Measurements from ENCODE around the gene IER5L.
A peak's percentile ranks its signal among the peaks of the same experiment; 100 is the strongest.
"Not testable (repeated sequence)": the region's sequence is repeated elsewhere in the genome, so short reads cannot be mapped to it uniquely, and the experiment has no call there.

Gene IER5L

DNA sequence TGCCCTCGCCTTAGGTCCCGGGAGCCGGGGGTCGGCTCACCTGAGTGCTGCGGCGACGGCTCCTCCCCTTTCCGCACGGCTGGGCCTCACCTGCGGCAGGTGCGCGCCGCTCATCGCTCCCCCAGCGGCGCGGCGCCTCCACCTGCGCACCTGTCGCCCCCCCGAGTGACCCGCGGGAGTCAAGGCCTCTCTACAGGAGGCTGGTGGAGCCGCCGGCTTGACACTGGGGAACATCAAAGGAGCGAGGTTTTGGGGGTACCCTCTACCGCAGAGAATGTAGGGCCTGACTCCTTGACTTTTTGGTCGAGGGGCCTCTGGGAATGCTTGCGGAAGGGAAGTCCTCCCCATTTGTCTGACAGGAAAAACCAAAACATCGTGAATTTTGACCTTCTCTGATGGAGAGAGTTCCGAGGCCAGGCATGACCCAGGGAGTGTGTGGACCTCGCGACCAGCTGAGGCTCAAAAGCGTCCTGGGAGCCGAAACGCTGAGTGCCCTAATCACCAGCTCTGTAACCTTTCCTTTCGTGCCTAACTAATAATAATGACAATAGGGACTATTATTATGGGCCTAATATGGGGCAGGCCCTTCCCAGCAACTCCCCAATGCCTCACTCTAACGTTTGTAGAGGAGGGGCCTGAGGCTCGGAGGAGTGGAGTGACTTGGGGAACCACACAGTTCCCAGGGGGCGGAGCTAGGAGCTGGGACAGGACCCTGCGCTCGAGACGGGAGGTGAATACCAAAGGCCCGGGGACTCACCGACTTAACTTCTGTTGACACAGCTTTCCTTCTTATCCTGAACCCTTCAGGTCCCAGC lies 714 bp upstream of the IER5L start:
- DNase-seq: no peak

DNA sequence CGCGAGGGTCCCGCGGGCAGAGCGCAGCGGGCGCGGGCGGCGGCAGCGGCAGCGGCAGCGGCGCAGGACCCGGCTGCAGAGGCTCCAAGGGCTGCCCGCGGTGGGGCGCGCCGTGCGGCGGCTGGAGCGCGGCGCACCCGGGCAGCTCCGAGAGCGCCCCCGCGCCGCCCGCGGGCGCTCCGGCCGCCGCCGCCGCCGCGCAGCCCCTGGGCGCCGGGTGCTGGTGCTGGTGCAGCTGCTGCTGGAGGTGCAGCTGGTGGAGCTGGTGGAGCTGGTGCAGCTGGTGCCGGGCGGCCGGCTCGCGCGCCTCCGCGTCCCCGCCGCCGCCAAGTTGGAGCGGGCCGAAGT lies 644 bp downstream of the IER5L start:
- DNase-seq: no peak

DNA sequence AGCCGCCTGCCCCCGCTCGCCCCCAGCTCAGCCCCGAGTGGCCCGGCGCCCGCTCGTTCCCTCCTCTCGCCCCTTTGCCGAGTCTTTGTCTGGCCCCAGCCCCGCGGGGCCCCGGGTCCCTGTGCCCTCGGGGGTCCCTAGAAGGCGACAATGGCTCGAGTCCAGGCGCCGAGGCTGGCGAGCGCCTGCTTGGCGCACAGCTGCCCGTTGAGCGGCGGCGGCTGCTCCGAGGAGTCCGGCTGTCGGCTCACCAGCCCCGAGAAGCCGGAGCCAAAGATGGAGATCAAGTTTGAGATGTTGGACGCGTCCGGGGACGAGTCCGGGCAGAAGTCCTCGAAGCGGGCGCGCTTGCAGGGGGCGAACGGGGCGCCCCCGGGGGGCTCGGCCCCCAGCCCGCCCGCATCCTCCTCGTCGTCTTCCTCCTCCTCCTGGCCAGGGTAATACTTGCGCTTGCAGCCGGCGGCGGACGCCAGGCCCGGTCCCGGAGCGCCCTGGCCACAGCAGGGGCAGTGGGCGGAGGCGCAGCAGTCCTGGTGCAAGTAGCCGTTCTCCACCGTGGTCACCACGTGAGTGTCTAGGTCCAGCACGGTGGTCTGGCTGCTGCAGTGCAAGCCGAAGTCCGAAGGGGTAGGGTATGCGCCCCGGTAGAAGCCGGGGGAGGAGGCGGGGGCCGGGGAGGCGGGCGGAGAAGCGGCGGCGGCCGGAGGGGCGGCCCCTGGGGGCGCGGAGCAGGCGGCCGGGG lies 1.2 kb downstream of the IER5L start:
- no peak for DNase-seq

DNA sequence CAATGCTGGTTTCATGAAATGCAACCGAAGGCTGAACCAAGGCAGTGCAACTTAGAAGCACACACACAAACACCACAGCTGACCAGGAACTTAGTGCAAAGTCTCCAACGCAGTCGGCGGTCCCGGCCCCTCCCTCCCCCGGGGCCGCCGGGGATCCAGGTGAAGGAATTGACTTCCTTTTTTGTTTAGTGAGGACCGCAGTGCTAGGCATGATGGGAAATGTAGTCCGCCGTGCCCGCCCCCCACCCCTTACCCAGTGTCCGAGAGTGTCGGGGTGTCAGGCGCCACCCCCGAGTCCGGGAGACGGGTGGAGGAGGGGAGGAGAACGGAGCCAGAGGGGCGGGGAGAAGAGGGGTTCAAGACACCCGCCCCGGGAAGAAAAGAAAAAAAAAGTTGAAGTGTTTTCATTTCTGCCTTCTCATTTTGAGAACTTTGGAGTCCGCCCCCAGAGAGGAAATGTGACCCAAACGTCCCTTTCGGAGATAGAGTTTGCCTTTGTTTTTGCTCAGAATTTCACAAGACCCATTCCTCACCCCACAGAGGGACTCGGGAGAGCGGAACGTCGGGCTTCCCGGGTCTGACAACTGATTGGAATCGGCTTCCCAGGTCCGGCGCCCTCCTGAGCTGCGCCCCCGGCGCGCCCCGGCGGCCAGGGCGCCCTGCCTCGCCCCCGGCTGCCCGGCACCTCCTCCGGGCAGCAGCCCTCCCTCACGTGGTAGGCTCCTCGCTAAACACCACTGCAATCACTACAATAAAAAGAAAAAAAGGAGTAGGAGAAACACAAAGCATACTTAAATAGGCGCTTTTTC lies 2.0 kb downstream of the IER5L start:
- peak; percentile 59 for DNase-seq

DNA sequence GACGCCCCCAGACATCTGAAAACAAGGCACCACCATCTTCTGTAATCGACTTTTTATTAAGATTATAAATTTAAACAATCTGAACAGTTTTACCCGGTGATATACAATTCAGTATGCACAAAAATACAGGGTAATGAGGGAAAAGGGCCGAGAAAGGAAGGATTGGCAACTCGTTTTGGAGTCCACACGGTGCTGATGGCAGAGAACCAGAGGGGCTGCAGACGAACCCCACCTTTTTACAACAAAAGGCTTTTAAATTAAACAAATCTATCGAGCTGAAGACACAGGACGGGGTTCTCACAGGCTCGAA lies 2.6 kb downstream of the IER5L start:
- DNase-seq: no peak

DNA sequence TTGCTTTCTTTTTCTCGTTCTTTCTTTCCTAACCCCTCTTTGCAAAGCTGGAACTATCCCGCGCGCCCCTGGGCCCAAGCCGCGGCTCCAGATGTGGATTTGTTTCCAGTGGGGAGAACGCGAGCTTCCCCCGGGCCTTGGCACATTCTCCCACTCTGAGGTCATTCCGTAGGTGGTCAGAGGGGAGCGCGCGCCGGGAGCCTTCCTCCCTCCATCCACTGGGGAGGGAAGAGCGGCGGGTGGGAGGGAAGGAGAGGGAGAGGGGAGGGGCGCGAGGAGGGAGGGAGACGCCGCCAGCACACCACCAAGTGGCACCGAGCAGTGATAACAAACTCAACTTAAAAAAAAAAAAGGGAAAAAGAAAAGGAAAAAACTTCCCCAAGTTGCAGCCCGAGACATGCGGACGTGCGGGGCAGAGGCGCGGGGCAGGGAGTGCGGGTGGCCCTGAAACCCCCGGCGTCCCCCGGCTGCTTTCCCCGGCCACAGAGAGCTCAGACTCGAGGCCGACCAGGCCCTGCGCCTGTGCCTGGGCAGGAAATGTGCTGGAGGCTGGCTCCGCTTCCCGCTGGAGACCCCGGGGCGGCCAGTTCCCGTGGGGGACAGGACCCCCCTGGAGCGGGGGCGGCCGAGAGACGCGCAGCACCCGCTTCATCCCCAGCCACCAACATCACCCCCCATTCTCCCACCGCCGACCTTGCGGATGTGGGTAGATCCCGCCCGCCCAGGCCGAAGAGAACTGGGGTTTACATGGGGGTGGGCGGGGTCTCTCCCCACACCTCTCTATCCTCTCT lies 3.1 kb downstream of the IER5L start:
- peak; percentile 34 for DNase-seq

DNA sequence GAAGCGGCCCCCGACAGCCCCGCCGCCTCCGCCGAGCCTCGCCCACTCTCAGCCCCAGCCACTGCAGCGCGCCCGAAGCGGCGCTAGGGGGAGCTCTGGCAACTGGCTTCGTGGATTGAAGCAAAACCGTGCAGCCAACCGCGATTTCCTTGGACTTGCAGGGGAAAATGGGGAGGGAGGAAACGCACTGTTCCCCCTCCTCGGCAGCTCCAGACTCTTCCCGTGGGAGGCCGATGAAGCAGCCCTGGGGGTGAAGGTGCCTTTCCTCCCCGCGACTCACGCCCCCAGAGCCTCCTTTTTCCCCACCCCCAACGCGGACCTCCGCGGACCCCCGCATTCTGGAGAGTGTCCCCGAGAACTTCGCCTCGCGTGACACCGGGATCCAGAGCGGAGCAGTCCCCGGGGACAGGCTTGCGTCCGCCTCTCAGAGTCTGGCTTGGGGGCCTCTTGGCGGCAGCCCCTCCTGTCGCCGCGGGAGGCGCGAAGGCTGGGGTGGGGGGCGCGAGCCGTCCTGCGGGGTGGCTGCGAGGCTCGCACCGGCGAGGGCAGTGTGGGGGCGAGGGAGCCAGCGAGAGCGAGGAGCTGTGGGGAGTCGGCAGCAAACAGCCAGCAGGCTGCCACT lies 3.8 kb downstream of the IER5L start:
- DNase-seq: peak; percentile 59

DNA sequence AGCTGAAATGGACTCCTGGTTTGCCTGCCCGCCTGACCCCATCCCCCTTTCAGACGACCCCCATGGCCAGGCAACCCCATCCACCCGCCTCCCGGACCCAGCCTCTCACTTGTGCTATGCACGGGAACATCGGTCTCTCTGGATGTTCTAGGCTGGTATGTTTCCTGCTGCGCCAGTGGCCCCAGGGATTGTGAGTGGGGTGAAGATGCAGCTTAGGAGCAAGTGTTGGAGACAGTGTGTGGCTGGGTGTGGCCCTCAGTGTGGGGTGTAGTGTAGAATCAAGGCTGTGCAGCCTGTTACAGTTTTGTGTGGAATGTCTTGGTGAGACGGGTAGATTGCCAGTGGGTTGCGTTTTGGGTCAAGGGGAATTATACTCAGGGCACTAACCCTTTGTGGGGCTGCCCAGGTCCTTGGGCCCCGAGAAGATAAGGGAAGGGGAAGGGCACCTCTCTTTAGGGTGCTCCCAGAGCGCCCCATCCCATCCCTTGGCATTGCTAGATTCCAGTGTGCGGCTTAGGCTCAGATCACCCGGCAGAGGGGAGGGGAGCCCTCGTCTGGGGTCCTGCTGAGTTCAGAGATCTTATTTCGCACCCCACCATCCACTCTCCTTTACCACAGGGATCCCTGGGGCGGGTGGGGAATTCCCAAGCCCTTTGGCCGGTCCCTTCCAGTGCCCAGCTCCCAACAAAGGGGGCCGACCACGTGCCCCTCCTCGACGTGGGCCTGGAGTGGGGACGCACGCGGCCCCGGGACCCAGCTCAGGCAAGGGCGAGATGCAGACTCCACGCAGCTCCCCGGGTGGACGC lies 4.6 kb downstream of the IER5L start:
- DNase-seq: no peak

DNA sequence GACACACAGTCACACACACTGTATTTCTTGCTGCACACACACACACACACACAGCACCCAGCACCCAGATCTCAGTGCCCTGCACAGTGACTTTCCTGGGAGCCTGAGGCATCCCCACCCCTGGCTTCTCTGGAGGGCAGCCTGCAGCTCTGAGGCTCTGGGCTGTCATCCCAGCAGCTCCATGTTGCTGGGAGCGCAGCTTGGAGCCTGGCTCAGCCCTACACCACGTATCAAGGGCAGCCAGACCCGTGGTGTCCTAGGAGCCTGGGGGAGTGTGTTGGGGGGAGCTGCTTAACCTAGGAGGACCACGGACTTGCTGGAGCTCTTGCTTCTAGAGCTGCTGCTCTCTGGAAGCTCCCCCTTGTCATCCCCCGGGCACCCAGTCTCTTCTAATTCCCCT lies 5.2 kb downstream of the IER5L start:
- no peak for DNase-seq

DNA sequence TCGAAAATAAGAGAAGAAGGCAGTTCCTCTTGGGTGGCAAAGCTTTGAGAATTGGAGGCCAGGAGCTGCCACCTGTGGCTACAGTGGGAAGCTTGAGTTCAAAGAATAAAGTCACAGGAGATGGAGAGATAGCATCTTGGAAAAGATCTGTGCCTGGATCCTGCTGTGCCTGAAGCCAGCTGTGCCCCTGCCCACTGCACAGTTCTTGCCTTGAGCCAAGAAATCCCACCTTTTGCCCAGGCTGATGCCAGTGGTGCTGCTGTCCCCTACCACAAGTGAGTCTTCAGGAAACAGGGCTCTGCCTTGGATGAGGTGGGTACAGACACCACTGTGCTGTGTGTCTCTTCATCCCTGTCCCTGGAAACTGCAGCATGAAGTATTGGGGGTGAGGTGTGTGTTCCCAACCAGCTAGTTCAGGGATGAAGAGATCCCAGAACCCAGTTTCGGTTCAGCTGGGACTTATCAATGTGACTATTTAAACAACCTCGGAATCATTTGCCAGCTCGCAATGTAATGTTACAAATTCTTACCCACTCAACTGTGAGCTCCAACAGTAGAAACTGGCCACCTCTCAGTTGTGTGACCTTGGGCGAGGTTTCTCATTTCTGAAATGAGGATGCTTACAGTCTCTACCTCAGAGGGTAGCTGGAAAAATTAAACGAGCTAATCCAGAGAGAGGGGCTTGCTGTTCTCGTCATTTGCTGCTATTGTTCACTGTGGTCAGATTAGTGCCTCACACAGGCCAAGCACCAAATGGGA lies 5.9 kb downstream of the IER5L start:
- no peak for DNase-seq

DNA sequence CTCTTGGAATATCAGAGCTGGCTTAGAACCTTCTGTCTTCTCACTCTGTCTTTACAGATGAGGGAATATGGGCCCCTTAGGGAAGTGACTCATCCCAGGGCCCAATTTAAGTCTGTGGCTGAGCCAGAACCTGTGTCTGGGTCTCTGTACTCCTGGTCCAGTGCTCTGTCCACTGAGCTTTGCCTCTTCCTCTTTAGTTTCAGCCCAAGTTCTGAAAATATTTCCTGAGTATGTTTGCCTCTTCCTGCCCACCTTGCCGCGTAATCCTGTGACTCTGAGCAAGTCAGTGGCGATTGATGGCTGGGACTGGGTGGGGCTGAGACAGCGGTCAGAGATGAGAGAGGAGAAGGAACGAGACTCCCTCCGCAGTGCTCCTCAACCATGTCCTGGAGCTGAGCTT lies 7.8 kb downstream of the IER5L start:
- DNase-seq: no peak

DNA sequence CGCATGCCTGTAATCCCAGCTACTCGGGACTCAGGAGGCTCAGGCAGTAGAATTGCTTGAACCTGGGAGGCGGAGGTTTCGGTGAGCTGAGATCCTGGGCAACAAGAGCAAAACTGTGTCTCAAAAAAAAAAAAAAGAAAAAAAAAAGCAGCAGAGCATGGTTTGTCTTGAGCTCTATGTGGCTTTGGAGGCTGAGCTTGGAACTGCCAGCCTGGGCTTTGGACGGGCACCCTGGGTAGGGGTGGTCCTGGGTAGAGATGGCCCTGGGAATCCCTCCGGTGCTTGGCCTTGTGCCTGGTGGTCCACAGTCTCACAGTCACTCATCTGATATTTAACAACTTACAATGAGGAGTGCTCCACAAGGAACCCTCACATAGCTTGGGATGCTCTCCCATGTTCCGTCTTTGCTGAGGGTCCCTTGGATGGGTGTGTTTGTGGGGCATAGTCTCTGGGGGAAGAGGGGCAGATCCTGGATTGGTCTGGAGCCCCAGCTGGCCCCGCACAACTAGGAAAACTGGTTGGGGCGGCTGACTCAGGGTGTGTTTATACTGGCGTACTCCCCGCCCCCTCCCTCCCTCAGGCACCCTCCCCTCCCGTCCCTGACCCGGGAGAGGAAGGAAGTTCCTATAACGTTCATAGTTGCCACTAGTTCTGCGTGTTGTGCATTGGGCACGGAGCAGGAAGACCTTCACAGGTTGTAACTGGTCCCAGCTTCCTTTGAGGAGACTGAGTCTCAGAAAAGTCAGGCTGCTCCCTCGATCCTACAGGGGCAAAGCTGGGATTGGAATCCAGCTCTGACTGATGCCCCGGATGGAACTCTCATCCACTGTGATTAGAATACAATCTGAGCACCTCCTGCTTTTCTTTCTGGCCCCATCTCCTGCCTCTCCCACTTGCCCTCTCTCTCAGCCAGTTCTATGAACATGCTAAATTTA lies 11.2 kb downstream of the IER5L start:
- DNase-seq: peak; percentile 14

DNA sequence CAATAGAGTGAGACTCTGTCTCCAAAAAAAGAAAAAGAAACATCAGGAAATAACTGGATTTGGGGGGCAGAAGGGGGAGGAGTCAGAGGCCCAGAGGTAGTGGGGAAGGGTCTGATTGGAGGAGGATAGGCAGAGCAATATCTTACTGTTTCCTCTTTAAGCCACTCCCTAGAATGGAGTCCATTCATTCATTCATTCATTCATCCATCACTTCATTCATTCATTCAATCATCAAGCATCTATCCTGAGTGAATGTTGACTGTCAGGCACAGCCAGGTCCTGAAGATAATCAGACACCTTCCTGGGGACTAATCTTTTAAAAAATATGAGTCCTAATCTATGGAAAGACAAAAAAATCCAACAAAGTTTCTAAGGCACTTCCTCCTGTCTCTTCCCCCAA lies 12.9 kb downstream of the IER5L start:
- DNase-seq: no peak

DNA sequence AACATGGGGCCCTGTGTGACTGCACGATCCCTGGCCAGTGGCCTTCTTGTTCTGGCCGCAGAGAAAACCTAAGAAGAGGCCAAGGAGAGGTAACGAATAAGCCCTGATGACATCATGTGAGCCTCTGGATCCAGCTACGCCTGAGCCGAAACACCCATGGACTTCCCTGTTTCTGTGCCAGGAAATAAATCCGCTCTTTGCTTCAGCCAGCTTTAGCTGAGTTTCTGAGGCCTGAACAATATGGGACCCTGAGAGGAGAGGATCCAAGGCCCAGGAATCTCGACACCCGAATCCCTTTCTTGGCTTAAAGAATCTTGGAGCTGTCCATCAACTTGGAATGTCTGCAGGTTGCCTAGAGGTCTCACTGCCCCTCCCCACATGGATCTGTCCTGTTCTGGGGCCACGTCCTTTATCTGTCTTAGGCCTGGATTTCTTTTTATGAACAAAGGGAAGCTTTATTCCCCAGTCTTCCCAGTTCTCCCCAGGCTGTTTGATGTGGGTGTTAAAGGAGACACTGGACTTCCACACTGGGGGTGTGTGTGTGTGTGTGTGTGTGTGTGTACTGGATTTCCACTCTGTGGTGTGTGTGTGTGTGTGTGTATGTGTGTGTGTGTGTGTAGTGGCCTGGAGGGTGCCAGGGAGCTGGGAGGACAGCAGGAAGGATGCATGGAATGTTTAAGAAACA lies 13.7 kb downstream of the IER5L start:
- peak; percentile 11 for DNase-seq

DNA sequence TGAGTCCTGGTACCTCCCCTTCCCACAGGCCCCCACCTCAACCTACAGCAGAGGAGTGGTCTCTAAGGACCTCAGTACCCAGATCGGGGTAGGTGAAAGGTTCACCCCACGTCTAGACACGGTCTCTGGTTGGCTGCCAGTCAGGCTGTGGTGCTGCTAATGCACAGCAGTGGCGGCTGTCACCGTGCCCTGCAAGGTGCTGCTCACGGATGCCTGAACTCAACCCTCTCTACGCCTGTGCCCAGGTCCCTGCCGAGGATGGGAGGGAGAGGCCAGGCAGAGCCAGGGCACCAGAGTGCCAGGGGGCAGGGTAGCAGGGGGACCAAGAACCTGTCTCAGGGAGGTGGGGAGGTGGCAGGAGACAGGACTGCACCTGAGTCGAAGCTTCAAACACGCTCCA lies 14.3 kb downstream of the IER5L start:
- DNase-seq: no peak

DNA sequence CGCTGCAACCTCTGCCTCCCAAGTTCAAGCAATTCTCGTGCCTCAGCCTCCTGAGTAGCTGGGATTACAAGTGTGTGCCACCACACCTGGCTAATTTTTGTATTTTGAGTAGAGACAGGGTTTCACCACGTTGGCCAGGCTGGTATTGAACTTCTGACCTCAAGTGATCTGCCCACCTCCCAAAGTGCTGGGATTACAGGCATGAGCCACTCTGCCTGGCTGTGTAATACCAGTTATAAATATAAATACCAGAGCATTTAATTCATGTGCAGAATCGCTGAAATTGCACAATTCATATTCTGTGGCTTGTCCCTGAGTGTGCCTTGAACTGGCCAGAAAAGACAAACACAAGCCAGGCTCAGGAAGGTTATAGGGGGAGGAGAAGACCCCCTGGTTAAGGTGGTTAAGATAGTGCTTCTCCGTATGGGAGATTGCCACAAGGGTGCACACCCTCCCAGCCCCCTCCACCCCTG lies 14.8 kb downstream of the IER5L start:
- DNase-seq: not testable (repeated sequence)

DNA sequence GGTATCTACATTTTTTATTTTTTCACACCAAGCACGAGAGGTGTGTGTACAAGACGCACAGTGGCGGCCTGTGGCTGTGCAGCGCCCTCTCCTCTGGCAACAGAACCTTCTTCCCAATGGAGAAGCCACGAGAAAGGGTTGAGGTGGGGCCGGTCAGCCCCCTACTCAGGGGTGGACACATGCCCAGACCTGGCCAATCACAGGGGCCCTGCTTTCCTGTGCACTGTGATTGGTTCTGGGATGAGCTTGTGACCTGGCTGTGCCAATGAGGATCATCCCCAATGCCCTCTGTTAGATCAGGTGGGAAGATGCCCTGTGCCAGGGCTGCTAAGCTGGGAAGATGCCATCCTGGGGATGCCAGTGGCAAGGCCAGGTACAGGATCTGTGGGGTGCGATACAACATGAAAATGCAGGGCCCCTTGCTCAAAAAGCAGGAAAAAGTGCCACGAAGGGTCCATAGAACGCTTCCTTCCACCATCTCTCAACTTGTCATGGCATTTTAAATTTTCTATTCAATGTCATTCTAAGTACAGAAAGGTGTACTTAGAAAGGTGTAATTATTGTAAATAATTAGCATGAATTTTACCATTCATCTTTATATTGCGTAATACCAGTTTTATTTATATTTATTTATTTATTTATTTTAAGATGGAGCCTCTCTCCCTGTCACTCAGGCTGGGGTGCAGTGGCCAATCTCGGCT lies 15.4 kb downstream of the IER5L start:
- DNase-seq: no peak

DNA sequence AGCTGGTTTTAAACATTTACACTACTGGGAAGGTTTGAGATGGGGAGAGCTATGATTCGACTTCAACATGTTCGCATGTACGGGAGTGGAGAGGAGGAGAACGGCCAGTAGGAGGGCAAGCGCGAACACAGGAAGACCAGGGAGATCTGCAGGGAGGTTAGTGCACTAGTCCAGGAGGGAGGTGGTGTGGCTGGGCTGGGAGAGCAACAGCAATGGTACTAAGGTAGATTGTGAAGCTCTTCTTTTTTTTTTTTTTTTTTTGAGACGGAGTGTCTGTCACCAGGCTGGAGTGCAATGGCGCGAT lies 16.6 kb downstream of the IER5L start:
- DNase-seq: no peak

All from NCI-H2029 treated with DMSO at 0.1 percent for 48 hours (cell line).